Iris pigment epithelial cell (primary cell): Measurements from ENCODE around the gene DLX2.
A peak's percentile ranks its signal among the peaks of the same experiment; 100 is the strongest.

Experiments
- DNase-seq: peaks from one replicate; pipeline ENCODE4 v3.0.0-alpha.2; 2011; ENCODE audit warnings: low read depth

The DLX2 gene

DNA sequence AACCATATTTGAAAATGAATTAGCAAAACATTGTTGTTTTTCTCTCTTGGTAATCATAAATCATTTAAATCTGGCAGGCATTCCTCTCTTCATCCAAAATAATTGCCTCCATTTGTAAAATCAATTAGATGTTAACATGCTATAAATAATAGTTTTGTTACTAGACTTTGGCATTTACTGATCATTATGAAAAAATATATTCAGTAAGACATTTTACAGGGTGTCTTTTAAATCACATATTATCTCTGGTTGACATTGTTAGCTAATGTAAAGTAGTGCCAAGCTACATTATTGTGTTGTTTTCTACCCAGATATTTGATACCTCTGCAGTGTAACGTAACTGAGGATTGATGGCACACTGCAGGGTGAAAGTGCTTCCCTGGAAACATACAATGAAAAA is 49.2 kb downstream of the DLX2 start:
- no peak for DNase-seq

DNA sequence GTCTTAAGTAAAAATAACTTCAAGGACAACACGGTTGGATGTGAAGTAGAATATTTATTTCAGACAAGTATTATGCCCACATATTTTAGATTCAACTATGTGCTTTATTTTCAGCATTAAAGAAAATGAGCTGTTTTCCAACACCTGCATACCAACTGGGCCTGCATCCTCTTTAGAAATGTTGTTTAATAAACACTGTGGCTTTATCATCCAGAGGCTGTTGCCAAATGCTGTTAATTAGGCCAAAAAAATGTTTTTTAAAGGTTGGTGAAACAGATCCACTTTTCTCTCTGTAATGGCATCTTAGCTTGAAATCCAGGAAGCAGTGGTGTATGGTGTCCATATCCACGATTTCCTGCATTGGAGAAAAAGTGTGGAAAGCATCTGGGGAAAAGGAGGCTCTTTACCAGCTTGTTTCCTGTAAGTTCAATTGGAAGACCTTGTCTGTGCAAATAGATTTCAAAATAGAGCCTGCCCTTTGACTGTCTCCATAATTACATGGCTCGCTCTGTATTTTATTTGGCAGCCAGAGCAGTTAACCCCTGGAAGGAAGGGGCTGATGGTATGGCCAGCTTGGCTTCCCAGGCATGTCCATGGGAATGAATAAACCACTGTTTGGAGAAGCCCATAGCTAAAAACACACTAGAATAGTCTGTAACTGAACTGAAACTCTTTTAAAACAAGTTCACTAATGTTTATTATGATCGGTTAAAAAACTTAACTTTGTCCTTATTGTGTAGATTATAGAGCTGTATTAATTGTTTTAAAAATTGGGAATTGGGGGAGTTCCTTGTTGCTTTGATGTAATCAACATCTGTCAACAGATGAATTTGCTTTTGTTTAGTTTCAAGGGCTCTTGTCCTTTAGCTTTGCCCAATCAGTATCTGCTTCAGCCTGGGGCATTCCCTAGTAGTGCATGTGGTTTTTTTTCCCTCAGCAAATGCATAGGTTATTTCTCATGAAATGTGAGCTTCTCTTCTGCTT is 50.4 kb downstream of the DLX2 start:
- DNase-seq = peak; percentile 26

DNA sequence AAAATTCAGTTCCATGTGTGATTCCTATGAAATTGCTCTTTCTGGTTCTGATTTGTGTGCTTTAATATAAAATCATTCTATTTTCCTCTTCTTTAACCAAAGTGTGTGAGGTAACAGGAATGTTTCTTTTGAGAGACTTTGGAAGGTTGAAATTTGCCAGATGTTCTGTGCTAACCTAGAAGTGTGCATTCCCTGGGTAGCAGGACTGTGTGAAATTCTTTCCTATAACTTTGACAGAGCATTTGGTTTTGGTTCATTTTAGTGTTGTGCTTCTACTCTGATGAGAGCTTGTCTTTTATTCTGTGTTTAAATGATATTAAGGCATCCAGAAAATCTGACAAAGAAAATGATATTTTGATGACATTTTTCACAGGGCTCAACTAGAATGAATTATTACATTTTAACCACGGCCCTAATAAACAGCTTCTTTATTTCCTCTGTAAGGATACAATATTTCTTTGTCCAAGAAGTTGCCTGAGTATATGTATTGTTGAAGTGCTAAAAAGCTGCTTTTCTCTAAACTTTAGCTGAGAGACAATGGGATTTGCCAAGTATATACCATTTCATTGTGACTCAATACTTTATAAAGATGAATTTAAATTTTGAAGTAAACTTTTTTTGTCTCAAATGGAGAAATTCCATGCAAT is 52.1 kb downstream of the DLX2 start:
- DNase-seq = no peak

DNA sequence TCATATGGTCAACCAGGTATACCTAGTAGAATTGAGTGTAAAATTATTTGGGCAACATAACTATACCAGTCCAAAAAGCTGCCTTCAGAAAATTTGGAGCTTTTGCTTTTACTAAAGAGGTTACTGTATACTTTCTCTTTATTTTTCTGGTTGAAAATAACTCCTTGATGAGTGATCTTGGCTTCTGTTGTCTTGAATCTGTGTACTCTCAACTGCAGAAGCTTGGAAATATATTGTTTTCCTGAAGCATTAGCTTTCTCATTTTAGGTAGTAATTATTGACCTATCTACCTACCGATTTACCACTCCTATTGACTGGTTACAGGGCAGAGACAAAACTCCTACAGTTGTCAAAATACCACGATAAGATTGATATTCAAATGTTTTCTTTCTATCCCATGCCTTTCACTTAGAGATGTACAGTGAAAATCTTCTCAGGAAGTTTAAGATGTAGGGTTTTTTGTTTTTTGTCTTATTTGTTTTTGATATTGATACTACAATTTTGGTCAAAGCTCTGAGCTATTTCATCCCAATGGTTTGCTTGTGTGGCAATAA is 53.1 kb downstream of the DLX2 start:
- no peak for DNase-seq
